ENCODE data around the gene ZNF385B.

Gene ZNF385B

DNA sequence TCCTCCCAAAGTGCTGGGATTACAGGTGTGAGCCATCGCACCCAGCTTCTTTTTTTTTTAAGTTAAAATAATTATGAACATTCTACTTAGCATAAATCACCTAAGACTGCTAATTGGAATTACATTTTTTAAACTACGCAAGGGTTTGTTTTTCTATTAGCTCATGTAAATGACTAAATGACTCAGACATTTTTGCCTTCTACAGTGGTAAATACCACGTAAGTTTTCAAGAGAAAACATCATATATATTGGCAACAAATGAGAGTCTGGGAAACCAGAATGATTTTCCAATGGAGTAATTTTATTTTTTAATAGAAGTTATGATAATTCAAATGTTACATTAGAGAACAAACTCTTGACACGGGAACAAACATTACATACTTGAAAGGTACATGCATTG, 259.0 kb downstream of the ZNF385B start:
- H3K27ac Mint-ChIP-seq: no peak overlapping the region
- H3K36me3 Mint-ChIP-seq (ENCODE audit: insufficient read depth): no peaks in the 10 kb centered on the region
- H3K4me3 Mint-ChIP-seq: no peak overlapping the region
- no peaks in the 10 kb centered on the region for H3K4me1 Mint-ChIP-seq (ENCODE audit: low read depth in 2 of 2)
- H3K27me3 Mint-ChIP-seq: no peaks in the 10 kb centered on the region
- ATAC-seq (replicated peaks) (no peak), DNase-seq (no peak)
- no peaks in the 10 kb centered on the region for H3K9me3 Mint-ChIP-seq

DNA sequence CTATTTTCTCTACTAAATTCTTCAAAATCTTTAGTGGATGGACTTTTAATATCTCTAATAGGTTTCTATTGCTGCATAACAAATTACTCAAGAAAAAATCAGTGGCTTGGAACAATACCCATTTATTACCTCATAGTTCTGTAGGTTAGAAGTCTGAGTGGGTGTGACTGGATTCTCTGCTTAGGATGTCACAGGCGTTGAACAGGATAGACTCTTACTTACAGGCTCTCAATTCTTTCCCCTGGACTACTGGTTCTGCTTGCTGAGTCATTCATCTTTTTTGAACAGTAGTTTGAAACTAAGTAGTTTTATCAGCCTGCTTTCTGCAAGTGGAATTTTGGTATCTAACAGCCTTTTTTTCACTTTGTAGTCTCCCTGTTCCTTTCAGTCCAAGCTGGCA, 265.4 kb downstream of the ZNF385B start:
- ATAC-seq (replicated peaks): no peak
- no peak for DNase-seq
- Mint-ChIP-seq H3K4me3 (no peak overlapping the region), H3K9me3 (peaks cover 0 to 2% of the 10 kb centered on the region in 2 donors), H3K27ac (no peak overlapping the region), H3K27me3 (no peaks in the 10 kb centered on the region), H3K4me1 (ENCODE audit: low read depth in 2 of 2) (no peaks in the 10 kb centered on the region), H3K36me3 (ENCODE audit: insufficient read depth) (no peaks in the 10 kb centered on the region)

DNA sequence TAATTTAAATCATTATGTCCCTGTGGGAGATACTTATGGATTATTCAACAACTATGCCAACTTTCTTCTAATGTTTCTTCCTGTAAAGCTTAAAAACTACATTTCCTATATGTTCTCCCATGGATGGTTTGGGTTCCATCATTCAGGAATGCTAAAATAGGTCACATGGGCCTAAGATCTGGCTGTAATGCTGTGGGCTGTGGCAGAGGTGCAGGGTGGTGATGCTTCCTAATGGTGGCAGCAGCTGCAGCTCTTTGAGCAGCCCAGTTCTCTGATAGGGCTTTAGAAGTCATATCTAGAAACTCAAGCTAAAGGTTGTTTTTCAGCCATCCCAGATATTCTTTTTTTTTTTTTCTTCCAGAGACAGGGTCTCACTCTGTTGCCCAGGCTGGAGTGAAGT, 266.1 kb downstream of the ZNF385B start:
- ATAC-seq (replicated peaks) (no peak), DNase-seq (no peak)
- Mint-ChIP-seq H3K9me3 (peaks cover 0 to 2% of the 10 kb centered on the region in 2 donors), H3K27ac (no peak overlapping the region), H3K36me3 (ENCODE audit: insufficient read depth) (no peaks in the 10 kb centered on the region), H3K4me1 (ENCODE audit: low read depth in 2 of 2) (no peaks in the 10 kb centered on the region), H3K27me3 (no peaks in the 10 kb centered on the region), H3K4me3 (no peak overlapping the region)

DNA sequence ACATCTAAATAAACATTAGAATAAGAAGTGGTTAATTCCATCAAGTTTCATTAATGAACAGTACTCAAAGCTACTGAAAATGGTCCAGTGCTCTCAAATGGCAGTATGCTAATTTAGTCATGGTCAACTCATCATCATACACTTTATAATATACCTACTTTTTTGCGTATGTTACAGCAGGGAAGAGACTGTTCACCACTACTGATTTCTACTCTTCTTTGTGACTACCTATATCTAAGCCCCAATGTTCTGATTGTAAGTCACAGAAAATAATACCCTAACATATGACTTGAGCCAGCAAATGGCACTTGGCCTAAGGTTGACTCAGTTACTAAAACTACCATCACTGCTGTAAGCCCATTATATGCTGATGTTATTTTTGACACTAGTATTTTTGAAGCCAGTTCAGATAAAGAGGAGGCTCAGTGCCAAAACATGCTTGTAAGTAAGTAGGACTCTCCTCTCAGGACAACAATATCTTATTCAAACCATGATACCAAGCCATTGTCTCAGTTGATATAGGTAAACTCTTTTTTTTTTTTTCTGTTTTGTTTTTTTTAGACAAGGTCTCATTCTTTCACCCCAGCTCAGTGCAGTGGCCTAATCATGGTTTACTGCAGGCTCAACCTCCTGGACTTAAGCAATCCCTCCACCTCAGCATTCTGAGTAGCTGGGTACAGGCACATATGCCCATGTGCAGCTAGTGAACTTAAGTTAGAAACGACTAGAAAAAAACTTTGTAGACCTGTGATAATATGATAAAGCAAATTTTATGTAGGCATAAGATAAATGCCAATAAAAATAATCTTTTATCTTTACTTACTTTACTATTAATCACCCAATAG, 266.9 kb downstream of the ZNF385B start:
- ATAC-seq (replicated peaks): no peak
- Mint-ChIP-seq H3K27ac (no peak overlapping the region), H3K27me3 (no peaks in the 10 kb centered on the region), H3K4me1 (ENCODE audit: low read depth in 2 of 2) (no peaks in the 10 kb centered on the region), H3K4me3 (no peak overlapping the region), H3K36me3 (ENCODE audit: insufficient read depth) (no peaks in the 10 kb centered on the region), H3K9me3 (peaks cover 0 to 2% of the 10 kb centered on the region in 2 donors)
- DNase-seq: no peak

DNA sequence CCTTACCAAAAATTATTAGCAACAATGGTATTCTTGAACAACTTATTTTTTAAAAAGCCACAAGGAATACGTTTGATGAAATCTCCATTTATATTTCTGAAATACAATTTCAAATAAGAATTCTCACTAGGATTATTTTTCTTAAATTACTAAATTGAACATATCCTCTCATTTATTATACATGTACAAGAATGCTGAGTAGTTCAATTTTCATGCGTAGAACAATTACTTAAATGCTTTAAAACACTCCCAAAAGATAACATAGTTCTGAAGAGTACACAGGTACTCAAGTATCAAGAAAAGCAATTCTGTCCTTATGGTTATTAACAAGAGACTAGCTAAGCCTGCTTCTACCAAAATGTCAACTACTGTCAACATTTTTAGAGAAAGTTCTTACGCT, 268.1 kb downstream of the ZNF385B start:
- no peak for DNase-seq
- Mint-ChIP-seq H3K36me3 (ENCODE audit: insufficient read depth) (no peaks in the 10 kb centered on the region), H3K4me3 (no peak overlapping the region), H3K27me3 (no peaks in the 10 kb centered on the region), H3K4me1 (ENCODE audit: low read depth in 2 of 2) (no peaks in the 10 kb centered on the region), H3K27ac (no peak overlapping the region), H3K9me3 (peaks cover 0 to 2% of the 10 kb centered on the region in 2 donors)
- ATAC-seq (replicated peaks): no peak

DNA sequence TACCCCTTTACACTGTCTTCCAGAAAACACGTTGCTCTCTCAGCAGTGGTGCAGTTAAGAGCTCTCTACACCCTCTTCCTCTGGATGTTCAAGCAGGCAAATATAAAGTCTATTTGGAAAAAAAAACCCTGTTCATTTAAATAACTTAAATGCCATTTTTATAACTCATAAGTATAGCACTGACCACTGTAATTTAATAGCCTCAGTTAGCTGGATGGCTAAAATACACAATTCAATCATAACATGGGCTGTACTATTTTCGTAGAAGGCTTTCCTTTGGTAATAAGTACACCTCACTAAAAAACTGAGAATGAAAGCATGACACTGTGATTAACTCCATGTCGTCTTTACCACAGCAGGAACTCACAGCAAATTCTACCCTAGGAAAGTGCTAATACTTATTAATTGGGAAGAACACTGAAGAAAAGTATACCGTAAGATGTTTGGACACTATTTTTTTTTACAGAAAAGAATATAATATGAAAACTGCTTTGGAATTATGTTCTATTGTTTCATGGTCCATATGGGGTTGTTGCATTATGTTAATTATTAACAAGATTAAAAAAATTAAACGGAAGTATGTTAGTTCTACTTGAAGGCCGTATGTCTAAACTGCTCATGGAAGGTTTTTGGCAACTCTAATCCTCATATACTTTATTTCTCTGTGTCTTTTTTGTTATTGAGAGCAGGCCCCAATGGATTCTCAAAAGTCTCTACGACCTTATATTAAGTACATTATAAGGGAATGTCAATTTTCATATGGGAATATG, 269.1 kb downstream of the ZNF385B start:
- Mint-ChIP-seq H3K4me1 (ENCODE audit: low read depth in 2 of 2) (no peaks in the 10 kb centered on the region), H3K36me3 (ENCODE audit: insufficient read depth) (no peaks in the 10 kb centered on the region), H3K9me3 (peaks cover 0 to 2% of the 10 kb centered on the region in 2 donors), H3K27me3 (no peaks in the 10 kb centered on the region), H3K4me3 (no peak overlapping the region), H3K27ac (no peak overlapping the region)
- ATAC-seq (replicated peaks) (no peak), DNase-seq (no peak)

DNA sequence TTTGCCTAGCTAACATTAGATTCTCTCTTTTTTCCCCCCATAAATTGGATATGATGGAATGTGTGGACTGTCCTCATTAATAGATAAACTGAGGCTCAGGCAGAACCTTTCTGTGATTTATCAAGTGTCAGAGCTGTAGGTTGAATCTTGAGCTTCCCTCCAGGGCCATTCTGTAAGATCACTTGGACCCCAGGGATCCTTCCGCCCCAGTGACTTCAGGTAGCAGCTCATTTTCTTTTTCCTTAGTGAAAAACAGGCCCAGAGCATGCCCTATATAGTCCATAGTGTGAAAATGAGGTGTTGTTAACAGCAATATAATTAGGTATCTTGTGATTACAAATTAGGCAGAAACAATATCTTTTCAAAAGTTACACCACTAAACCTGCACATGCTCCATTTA, 269.7 kb downstream of the ZNF385B start:
- Mint-ChIP-seq H3K9me3 (no peaks in the 10 kb centered on the region), H3K27ac (no peak overlapping the region), H3K4me1 (ENCODE audit: low read depth in 2 of 2) (no peaks in the 10 kb centered on the region), H3K27me3 (no peaks in the 10 kb centered on the region), H3K36me3 (ENCODE audit: insufficient read depth) (no peaks in the 10 kb centered on the region), H3K4me3 (no peak overlapping the region)
- no peak for DNase-seq
- no peak for ATAC-seq (replicated peaks)

DNA sequence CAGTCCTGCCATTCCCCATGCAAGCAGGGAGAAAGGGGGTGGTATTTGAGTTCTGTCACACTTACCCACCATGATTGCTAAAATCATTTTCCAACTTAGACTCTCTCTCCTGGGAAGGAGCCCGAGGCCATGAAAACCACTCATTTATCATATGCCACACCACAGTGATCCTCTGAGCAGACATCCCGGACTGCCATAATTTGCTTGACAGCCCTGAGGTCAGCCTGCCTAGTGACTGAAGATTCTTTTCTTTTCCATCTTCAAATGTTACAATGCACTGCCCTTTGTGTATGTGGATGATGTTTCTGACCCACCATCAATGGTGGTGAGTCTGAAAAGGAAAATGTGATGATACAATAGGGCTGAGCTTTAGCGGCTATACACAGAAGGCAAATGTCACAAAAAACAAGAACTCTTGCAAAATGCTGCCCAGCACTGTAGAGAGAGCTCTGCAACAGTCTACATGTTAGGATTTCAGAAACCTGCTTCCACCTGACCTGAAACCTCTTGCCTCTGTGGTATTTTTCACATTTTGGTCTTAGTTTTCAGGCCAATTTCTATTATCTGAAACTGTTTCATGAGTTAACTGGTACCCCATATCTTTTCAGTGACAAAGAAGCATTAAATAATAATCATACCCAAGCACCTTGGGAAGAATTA, 272.8 kb downstream of the ZNF385B start:
- Mint-ChIP-seq H3K4me1 (ENCODE audit: low read depth in 2 of 2) (no peaks in the 10 kb centered on the region), H3K4me3 (no peak overlapping the region), H3K36me3 (ENCODE audit: insufficient read depth) (no peaks in the 10 kb centered on the region), H3K9me3 (no peaks in the 10 kb centered on the region), H3K27ac (no peak overlapping the region), H3K27me3 (no peaks in the 10 kb centered on the region)
- DNase-seq: no peak
- ATAC-seq (replicated peaks): no peak

DNA sequence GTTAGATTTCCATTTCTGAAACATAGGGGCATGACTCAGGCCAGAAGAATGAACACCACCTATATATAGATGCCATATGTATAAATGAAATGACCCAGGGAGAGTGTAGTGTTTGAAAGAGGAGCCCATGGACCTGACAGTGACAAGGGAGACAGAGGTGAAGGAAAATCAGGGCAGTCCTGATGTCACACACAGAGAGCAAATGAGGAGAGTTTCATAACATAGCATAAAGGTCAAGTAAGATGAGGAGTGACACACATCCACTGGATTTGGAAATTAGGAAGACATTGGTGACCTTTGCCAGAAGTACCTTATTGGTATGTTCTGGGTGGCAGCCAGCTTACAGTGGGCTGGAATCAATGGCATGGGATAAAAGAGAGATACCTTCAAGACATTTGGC, 276.7 kb downstream of the ZNF385B start:
- no peaks in the 10 kb centered on the region for H3K4me1 Mint-ChIP-seq (ENCODE audit: low read depth in 2 of 2)
- no peak overlapping the region for H3K27ac Mint-ChIP-seq
- H3K9me3 Mint-ChIP-seq: no peaks in the 10 kb centered on the region
- H3K27me3 Mint-ChIP-seq: no peaks in the 10 kb centered on the region
- no peaks in the 10 kb centered on the region for H3K36me3 Mint-ChIP-seq (ENCODE audit: insufficient read depth)
- H3K4me3 Mint-ChIP-seq: no peak overlapping the region
- ATAC-seq (replicated peaks) (no peak), DNase-seq (no peak)

DNA sequence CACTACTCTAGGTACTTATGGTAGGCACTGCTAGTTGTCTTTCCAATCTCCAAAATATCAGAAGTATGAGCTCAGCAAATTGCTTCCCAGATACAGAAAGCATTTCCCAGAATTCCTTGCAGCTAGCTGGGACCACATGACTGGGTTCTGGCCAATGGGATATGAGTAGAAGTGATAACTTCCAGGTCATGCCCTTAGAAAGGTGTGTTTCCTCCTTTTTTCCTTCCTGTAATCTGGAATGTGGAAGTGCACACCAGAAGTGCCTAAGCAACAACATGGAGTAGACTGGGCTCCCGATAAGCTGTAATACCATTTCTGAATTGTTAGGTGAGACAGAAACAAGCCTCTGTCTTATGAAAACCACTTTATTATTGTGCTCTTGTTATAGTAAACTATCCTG, 279.8 kb downstream of the ZNF385B start:
- peaks cover 0 to 5% of the 10 kb centered on the region in 2 donors for H3K9me3 Mint-ChIP-seq
- no peaks in the 10 kb centered on the region for H3K36me3 Mint-ChIP-seq (ENCODE audit: insufficient read depth)
- H3K27ac Mint-ChIP-seq: no peak overlapping the region
- ATAC-seq (replicated peaks) (no peak), DNase-seq (no peak)
- no peaks in the 10 kb centered on the region for H3K4me1 Mint-ChIP-seq (ENCODE audit: low read depth in 2 of 2)
- no peak overlapping the region for H3K4me3 Mint-ChIP-seq
- H3K27me3 Mint-ChIP-seq: no peaks in the 10 kb centered on the region

DNA sequence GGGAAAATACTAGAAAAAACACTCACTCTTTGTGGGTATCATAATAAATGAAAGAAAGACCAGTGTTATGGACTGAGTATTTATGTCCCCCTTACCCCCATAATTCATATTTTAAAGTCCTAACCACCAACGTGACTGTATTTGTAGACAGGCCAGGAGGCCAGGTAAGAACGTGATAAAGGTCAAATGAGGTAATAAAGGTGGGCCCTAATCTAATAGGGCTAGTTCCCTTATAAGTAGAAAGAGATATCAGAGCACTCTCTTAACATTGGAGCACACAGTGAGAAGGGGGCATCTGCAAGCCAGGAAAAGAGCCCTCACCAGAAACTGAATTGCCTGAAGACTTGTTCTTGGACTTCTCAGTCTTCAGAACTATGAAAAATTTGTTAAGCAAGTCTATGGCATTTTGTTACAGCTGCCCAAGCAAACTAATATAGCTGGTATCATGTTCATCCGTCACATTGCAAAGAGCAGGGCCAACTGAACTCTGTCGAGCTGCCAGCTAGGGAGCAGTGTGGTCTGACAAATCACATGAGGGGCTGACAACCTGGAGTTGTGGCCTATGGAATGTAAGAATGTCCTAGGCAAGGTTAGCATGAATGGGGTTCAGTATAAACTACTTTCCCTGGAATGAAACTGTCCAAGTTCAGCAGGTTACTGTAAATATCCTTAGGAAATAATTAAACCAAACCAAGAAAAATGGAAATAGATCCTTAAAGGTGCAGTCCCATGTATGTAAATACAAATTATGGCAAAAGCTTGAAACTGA, 280.9 kb downstream of the ZNF385B start:
- Mint-ChIP-seq H3K4me1 (ENCODE audit: low read depth in 2 of 2) (no peaks in the 10 kb centered on the region), H3K4me3 (no peak overlapping the region), H3K9me3 (peaks cover 0 to 5% of the 10 kb centered on the region in 2 donors), H3K27ac (no peak overlapping the region), H3K27me3 (no peaks in the 10 kb centered on the region), H3K36me3 (ENCODE audit: insufficient read depth) (no peaks in the 10 kb centered on the region)
- DNase-seq: no peak
- ATAC-seq (replicated peaks): no peak

DNA sequence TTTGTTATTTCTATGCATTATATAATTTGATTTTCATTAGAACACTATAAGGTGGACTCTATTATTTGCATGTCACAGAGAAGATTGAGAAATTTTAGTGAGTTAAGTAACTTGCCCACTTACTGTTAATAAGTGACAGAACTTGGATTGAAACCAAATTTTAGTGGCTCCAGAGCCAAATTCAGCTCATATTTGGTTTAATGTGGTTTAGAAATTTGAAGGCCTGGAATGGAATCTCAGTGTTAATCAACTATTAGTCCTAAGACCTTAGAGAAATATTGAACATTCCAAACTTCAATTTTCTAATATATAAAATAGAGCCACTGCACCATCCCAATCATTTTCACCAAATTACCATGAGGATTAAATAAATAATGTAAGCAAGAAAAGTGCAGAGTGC, 281.6 kb downstream of the ZNF385B start:
- Mint-ChIP-seq H3K27ac (no peak overlapping the region), H3K4me3 (no peak overlapping the region), H3K36me3 (ENCODE audit: insufficient read depth) (no peaks in the 10 kb centered on the region), H3K9me3 (peaks cover 0 to 5% of the 10 kb centered on the region in 2 donors), H3K4me1 (ENCODE audit: low read depth in 2 of 2) (no peaks in the 10 kb centered on the region), H3K27me3 (no peaks in the 10 kb centered on the region)
- DNase-seq: no peak
- ATAC-seq (replicated peaks): no peak

DNA sequence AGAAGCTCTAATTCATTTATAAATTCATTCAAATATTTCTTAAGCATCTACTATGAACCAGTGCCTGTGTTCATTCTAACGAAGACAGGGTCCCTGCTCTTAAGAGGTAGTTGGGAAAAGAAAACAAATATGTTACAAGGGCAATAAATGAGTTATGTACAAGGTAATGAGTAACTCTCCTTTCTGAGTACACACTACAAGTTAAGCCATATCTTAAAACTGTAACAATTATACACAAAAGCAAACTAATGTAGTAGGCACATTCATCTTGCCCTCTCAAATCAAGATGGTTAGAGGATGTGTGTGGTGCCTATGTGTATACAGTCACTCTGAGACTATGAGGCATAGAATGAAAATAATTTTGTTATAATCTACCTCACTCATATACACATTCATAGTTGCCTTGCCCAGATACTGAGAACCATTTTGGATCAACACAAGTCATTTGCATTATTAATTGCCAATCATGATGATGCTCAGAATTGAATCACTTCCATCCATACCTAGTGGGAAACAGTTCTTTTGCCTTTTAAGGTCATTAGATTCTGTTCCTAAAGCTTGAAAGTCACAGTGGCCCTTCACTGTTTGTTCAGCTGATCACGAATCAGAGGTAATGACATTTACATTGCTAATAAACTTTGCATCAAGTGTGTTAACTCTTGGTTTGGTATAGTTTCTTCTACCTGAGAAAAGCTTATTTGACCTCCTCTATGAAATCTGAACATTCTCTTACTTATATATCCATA, 283.1 kb downstream of the ZNF385B start:
- Mint-ChIP-seq H3K27me3 (no peaks in the 10 kb centered on the region), H3K4me3 (no peak overlapping the region), H3K36me3 (ENCODE audit: insufficient read depth) (no peaks in the 10 kb centered on the region), H3K9me3 (peaks cover 0 to 5% of the 10 kb centered on the region in 2 donors), H3K4me1 (ENCODE audit: low read depth in 2 of 2) (no peaks in the 10 kb centered on the region), H3K27ac (no peak overlapping the region)
- DNase-seq: no peak
- no peak for ATAC-seq (replicated peaks)
